Astrocyte of the spinal cord (primary cell): Measurements from ENCODE around the gene USP47.

Experiments used
- DNase-seq: peaks from one replicate; pipeline ENCODE4 v3.0.0; 2011; ENCODE audit warnings: low read depth, low spot score
- H3K4me3 ChIP-seq: 2 replicates; pipeline ENCODE4 v1.5.1; 2011; ENCODE audit warnings: low read depth, mild to moderate bottlenecking, low read length, moderate library complexity
- CTCF ChIP-seq: IDR thresholded peaks from 2 replicates; pipeline ENCODE4 v1.5.1; 2012; ENCODE audit warnings: low read depth, mild to moderate bottlenecking, low read length, inconsistent platforms
- in situ Hi-C: cut with HindIII; loops from 2 replicates; pipeline ENCODE4 v1.10.0; 2017; ENCODE audit warnings: low sequenced_read_pairs

Gene USP47

DNA sequence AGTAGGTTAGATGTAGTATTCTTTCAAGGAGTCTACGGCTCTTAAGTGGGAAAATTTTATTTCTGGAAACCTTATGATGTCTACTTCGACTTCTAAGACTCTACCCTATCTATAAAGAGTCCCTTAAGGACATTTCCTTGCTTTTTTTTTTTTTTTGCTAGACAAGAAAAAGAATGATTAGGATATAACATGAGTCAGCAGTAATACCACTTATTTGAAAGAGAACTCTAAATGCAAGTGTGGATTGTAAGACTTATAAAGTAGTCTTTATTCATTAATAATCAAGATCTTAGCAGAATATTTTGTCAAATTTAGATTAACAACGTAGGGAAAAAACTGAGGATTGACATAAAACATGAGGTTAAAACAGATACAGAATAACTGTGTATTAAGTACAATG is 95.7 kb downstream of the USP47 start:
- in situ Hi-C loops = no loop called here
- DNase-seq = peak; percentile 19
- TF ChIP-seq CTCF = no peak
- H3K4me3 ChIP-seq = no peak overlapping the region

DNA sequence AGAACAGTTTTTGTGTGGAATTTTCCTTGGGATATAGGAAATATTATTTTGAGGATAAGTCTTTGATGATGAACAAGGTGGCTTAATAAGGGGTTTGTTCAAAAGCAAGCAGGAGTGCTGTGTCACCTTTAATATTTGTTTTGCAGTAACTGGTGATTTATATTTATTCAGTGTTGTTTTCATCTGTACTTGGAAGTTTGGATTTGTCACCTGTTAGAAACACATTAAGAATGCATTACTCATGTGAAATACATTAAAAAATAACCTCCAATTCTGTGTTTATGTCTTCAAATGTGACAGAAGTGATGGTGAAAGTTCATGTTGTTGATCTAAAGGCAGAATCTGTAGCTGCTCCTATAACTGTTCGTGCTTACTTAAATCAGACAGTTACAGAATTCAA is 96.2 kb downstream of the USP47 start:
- DNase-seq = no peak
- in situ Hi-C loops = no loop called here
- no peak overlapping the region for H3K4me3 ChIP-seq
- no peak for TF ChIP-seq CTCF

GRCh38 chr11:11940551-11940950 is 98.8 kb downstream of the USP47 start:
- H3K4me3 ChIP-seq = no peak overlapping the region
- in situ Hi-C loops = no loop called here
- no peak for DNase-seq
- no peak for TF ChIP-seq CTCF

DNA sequence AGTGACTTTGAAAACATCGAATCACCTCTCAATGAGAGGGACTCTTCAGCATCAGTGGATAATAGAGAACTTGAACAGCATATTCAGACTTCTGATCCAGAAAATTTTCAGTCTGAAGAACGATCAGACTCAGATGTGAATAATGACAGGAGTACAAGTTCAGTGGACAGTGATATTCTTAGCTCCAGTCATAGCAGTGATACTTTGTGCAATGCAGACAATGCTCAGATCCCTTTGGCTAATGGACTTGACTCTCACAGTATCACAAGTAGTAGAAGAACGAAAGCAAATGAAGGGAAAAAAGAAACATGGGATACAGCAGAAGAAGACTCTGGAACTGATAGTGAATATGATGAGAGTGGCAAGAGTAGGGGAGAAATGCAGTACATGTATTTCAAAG is 100.9 kb downstream of the USP47 start:
- in situ Hi-C loops = no loop called here
- no peak overlapping the region for H3K4me3 ChIP-seq
- no peak for TF ChIP-seq CTCF
- DNase-seq = no peak

- no peak for DNase-seq
- TF ChIP-seq CTCF = no peak
- in situ Hi-C loops = no loop called here
- no peak overlapping the region for H3K4me3 ChIP-seq
Observed at GRCh38 chr11:11944444-11944843, 102.7 kb downstream of the USP47 start.

DNA sequence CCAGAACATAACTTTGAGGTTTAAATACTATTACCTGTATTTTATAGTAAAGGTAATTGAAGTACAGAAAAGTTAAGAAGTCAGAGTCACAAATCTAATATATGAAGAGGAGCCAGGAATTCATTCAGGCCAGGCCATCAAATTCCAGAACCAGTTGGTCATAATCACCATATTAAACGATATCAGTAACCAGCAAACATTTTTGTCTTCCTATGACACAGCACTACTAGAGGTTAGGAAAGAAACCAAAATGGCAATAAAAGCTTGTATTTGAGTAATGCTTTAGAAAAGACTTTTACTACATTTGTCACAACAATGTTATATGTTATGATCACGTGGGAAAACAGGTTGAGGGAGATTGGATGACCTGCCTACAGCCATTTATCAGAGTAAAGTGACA is 104.4 kb downstream of the USP47 start:
- no peak overlapping the region for H3K4me3 ChIP-seq
- in situ Hi-C loops = no loop called here
- peak; percentile 33 for DNase-seq
- TF ChIP-seq CTCF = no peak

DNA sequence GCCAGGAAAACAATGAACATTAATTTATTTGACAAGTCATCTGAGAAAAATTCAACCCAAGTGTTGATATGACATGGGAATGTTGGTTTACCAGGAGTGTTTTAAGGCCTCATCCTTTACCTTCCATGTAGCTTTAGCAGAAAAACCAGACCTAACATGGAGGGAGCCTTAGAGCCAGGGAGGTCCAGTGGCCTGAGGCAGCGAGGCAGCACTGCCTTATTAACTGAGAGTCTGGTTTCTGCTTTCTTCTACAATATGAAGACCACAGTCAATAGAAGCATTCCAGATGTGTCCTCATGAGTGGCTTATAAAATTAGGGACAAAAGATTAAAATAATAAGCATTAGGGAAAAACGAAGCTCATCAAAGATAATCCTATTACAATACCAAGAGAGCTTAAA is 105.1 kb downstream of the USP47 start:
- no peak for TF ChIP-seq CTCF
- in situ Hi-C loops = no loop called here
- no peak for DNase-seq
- H3K4me3 ChIP-seq = no peak overlapping the region
